ENCODE data around the gene DTHD1. TPM values are rescaled to one million over a fixed set of nuclear protein-coding genes. Genes with fewer than 3 reads are reported as not detected.

The DTHD1 gene
- total and polyA plus RNA-seq, 10 donors: 0.18 to 12.2 (median 8.7) TPM

DNA sequence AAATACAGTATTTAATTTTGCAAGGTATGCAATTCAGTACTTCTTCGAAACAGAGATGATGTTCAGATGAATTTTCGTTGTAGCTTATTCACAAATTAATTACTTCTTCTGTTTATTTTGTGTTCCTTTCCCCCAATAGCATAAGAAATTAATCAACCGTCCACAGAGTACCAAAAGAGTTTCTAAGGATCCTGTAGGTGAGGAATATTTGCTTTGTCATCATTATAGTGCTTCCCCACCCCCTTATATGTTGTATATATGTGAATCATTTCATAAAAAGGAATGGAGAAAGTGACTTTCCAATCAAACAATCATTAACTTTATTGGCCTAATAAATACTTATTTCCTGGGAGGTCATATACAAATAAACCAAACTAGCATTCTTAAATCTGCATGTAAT is 57.6 kb downstream of the DTHD1 start:
- DNase-seq: no peak
- 71 to 97% (median 91%) methylated on average over 3 of the region's 3 CpGs for WGBS, 5 donors

DNA sequence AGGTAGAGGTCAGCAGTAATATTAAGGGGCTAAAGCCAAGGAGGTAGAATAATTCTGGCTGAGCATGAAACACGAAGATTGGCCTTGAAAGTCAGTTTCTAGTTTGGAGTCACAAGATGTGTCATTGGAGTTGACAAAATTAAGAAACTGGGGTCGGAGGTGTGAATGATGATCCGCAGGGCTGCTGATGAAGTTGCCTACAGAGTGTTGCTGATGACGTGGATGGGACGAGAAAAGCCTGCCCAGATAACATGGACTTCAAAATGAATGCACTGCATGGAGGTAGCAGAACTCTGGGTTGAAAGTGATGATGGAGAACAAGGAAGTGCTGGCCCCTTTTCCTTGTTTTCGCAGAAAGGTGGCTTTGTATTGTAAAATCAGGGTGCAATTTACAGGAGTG is 60.5 kb downstream of the DTHD1 start:
- DNase-seq: no peak
- Histone ChIP-seq H3K4me3 (no peak overlapping the region), H3K36me3 (no peaks in the 10 kb centered on the region), H3K27me3 (replicated peaks in 1 of 7) (no peaks in the 10 kb centered on the region), H3K4me1 (peaks cover 0 to 13% (median 6%) of the 10 kb centered on the region in 6 donors), H3K9me3 (no peaks in the 10 kb centered on the region), H3K27ac (no peak overlapping the region)
- TF ChIP-seq POLR2A (IDR thresholded peaks at IDR 0.05) (no peak), POLR2AphosphoS5 (IDR thresholded peaks at IDR 0.05) (no peak)
- TF ChIP-seq, protein P1, sequence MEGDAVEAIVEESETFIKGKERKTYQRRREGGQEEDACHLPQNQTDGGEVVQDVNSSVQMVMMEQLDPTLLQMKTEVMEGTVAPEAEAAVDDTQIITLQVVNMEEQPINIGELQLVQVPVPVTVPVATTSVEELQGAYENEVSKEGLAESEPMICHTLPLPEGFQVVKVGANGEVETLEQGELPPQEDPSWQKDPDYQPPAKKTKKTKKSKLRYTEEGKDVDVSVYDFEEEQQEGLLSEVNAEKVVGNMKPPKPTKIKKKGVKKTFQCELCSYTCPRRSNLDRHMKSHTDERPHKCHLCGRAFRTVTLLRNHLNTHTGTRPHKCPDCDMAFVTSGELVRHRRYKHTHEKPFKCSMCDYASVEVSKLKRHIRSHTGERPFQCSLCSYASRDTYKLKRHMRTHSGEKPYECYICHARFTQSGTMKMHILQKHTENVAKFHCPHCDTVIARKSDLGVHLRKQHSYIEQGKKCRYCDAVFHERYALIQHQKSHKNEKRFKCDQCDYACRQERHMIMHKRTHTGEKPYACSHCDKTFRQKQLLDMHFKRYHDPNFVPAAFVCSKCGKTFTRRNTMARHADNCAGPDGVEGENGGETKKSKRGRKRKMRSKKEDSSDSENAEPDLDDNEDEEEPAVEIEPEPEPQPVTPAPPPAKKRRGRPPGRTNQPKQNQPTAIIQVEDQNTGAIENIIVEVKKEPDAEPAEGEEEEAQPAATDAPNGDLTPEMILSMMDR (IDR thresholded peaks at IDR 0.05 in 8 of 11, conservative IDR thresholded peaks at IDR 0.05 in 3 of 11): no peak
- 90 to 94% (median 92%) methylated on average over 6 of the region's 6 CpGs for WGBS, 5 donors
- intact Hi-C loops (cut with DNase I; ENCODE audit: low total_unique reads): no loop called here

More for the DNA sequence above, 57.6 kb downstream of the DTHD1 start:
- no peak for TF ChIP-seq POLR2AphosphoS5 (IDR thresholded peaks at IDR 0.05)
- TF ChIP-seq, protein P1 (IDR thresholded peaks at IDR 0.05 in 8 of 11, conservative IDR thresholded peaks at IDR 0.05 in 3 of 11): no peak
- TF ChIP-seq POLR2A (IDR thresholded peaks at IDR 0.05): no peak
- Histone ChIP-seq H3K4me3 (no peak overlapping the region), H3K9me3 (no peaks in the 10 kb centered on the region), H3K27ac (no peak overlapping the region), H3K36me3 (no peaks in the 10 kb centered on the region), H3K4me1 (peaks cover 0 to 13% (median 9%) of the 10 kb centered on the region in 6 donors), H3K27me3 (replicated peaks in 1 of 7) (no peaks in the 10 kb centered on the region)
- intact Hi-C loops (cut with DNase I; ENCODE audit: low total_unique reads): no loop called here

DNA sequence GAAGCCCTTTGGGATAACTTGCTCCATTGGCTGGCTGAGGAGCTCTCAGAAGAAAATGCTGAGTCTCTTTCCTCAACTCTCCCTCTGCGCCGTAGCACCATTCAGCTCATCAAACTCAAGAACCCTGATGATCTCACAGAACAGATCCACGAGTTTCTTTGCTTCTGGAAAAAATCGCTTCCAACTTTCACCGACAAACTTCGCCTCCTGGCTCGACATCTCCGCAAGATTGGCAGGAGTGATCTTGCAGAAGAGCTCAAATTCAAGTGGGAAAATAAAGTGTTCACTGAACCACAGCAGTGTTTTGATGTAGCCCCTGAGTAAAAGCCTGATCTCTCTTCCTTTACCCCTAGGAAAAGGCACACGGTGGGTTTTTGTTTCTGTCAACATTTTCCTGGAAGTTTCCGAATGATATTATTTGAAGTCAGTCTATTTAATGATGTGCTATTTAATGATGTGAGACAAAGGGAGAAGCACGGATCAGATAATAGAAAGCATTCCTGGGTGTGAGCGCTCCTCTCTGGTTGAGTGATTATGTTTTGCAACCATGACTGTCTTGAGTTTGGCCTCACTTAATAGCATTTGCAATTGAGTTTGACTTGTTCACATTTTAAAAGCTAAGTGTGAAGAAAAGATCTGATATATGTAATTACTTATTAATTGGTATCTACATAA is 62.2 kb downstream of the DTHD1 start:
- Histone ChIP-seq H3K4me1 (peaks cover 0 to 9% (median 6%) of the 10 kb centered on the region in 6 donors), H3K27me3 (replicated peaks in 1 of 7) (no peaks in the 10 kb centered on the region), H3K4me3 (no peak overlapping the region), H3K9me3 (no peaks in the 10 kb centered on the region), H3K36me3 (no peaks in the 10 kb centered on the region), H3K27ac (no peak overlapping the region)
- TF ChIP-seq, protein P1 (IDR thresholded peaks at IDR 0.05 in 8 of 11, conservative IDR thresholded peaks at IDR 0.05 in 3 of 11): no peak
- TF ChIP-seq POLR2A (IDR thresholded peaks at IDR 0.05) (no peak), POLR2AphosphoS5 (IDR thresholded peaks at IDR 0.05) (no peak)
- WGBS, 5 donors: 93 to 96% (median 95%) methylated on average over 12 of the region's 12 CpGs
- intact Hi-C loops (cut with DNase I; ENCODE audit: low total_unique reads): no loop called here
- no peak for DNase-seq

DNA sequence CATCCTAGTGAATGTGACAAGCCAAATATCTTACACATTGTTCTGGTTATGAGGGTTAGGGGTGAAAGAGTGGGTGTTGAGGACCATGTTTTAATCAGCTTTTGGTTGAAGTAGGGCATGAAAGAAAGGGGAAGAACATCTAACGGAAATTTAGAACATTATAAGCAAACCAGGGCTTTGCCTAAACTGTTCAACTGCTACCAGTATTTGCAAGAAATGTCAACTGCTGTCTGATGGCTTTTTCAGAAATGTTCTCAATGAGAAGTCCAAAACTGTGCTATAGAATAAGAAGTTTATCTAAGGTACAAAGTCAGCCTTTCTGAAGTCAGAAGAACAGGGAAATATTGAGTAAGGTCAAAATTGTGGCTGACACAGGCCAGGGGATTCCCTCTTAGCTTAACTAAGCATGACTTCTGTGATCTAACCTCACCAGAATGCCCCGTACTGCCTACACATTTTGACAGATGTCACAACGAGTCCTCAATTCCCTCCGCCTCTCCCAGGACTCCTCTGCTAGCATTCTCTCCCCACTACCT is 67.1 kb downstream of the DTHD1 start:
- Histone ChIP-seq H3K27me3 (replicated peaks in 1 of 7) (no peaks in the 10 kb centered on the region), H3K4me1 (peaks cover 0 to 28% (median 14%) of the 10 kb centered on the region in 6 donors), H3K36me3 (no peaks in the 10 kb centered on the region), H3K27ac (peak overlapping the region in 3 of 8 donors; percentile 3 to 21 (median 12)), H3K4me3 (no peak overlapping the region), H3K9me3 (no peaks in the 10 kb centered on the region)
- WGBS, 5 donors: 26 to 45% (median 35%) methylated on average over 4 of the region's 4 CpGs
- DNase-seq: no peak
- TF ChIP-seq, protein P1 (IDR thresholded peaks at IDR 0.05 in 8 of 11, conservative IDR thresholded peaks at IDR 0.05 in 3 of 11): no peak
- no peak for TF ChIP-seq POLR2A (IDR thresholded peaks at IDR 0.05)
- TF ChIP-seq POLR2AphosphoS5 (IDR thresholded peaks at IDR 0.05): no peak
- intact Hi-C loops (cut with DNase I; ENCODE audit: low total_unique reads): loop anchor here (5.0 kb wide), 1 partner anchor 44 kb away; no protein-coding TSS in a partner anchor
